Prostate gland (tissue), 2 donors: ENCODE results near the gene SETBP1. TPM values are rescaled to one million over a fixed set of nuclear protein-coding genes. Genes with fewer than 3 reads are reported as not detected.
A peak's percentile ranks its signal among the peaks of the same experiment; 100 is the strongest.

Experiments used
- DNase-seq: peaks from one replicate; pipeline ENCODE4 v3.0.0-alpha.2; 2019; ENCODE audit warnings: low spot score
- H3K27ac ChIP-seq, 2 donors: fragments of 200-600 bp; sonication (generic); 2 replicates each; pipeline ENCODE4 v1.5.1; 2017 to 2019
- H3K27me3 ChIP-seq: fragments of 200-600 bp; sonication (generic); replicated peaks from 2 replicates; pipeline ENCODE4 v1.5.1; 2019; ENCODE audit not compliant: insufficient read depth
- H3K36me3 ChIP-seq, 2 donors: fragments of 200-600 bp; sonication (generic); 1 replicate in 1 of 2; 2 replicates in 1 of 2; pipeline versions ENCODE4 v1.5.1 to v1.8.1; 2017 to 2019
- H3K4me1 ChIP-seq: fragments of 200-600 bp; sonication (generic); replicated peaks from 2 replicates; pipeline ENCODE4 v1.5.1; 2019
- H3K4me3 ChIP-seq, 2 donors: fragments of 200-600 bp; sonication (generic); 2 replicates each; pipeline ENCODE4 v1.5.1; 2017 to 2019
- H3K9me3 ChIP-seq: fragments of 200-600 bp; sonication (generic); 2 replicates; pipeline ENCODE4 v1.5.1; 2017
- POLR2A ChIP-seq: fragments of 450-650 bp; IDR thresholded peaks from one replicate; pipeline ENCODE4 v1.6.1; 2016; ENCODE audit warnings: antibody characterized with exemption, mild to moderate bottlenecking
- POLR2AphosphoS5 ChIP-seq: sonication (generic); formaldehyde crosslinking; IDR thresholded peaks from one replicate; pipeline ENCODE4 v1.6.1; 2017; ENCODE audit warnings: antibody characterized with exemption
- WGBS: methylation state at CpG from one replicate; pipeline ENCODE4 v1.1.5; 2018; 5-methylcytosine and 5-hydroxymethylcytosine counted together
- intact Hi-C: fragments of 100-400 bp; cut with DNase I; formaldehyde crosslinking; loops from one replicate; pipeline ENCODE4 v1.14.2; 2022
- total RNA-seq, 2 donors: library from RNA; depleted of rRNA; stranded (reverse); fragments of >200 nt; gene quantifications; one replicate each; pipeline ENCODE4 v1.1.0, GENCODE V29; 2016
- TF ChIP-seq, protein P1 (sequence below), 4 experiments: fragments of 200-600 bp in 2 of 4; fragments of 450-650 bp in 2 of 4; sonication (generic) in 2 of 4; IDR thresholded peaks; 1 replicate in 3 of 4; 2 replicates in 1 of 4; pipeline ENCODE4 v1.5.1; 2016 to 2019; ENCODE audit warnings: antibody characterized with exemption in 4 of 4, mild to moderate bottlenecking in 2 of 4, moderate library complexity in 2 of 4

Gene SETBP1
- total RNA-seq, 2 donors from 2014 or later: 28.4 to 45.1 TPM

GRCh38 chr18:45081566-45082181 is 401.0 kb downstream of the SETBP1 start:
- 63% methylated on average over 6 of the region's 6 CpGs for WGBS
- Histone ChIP-seq H3K9me3 (no peaks in the 10 kb centered on the region), H3K4me3 (no peak overlapping the region), H3K4me1 (no peaks in the 10 kb centered on the region), H3K27ac (no peak overlapping the region), H3K36me3 (no peaks in the 10 kb centered on the region), H3K27me3 (no peaks in the 10 kb centered on the region)
- DNase-seq: no peak
- TF ChIP-seq POLR2AphosphoS5: no peak
- TF ChIP-seq, protein P1, sequence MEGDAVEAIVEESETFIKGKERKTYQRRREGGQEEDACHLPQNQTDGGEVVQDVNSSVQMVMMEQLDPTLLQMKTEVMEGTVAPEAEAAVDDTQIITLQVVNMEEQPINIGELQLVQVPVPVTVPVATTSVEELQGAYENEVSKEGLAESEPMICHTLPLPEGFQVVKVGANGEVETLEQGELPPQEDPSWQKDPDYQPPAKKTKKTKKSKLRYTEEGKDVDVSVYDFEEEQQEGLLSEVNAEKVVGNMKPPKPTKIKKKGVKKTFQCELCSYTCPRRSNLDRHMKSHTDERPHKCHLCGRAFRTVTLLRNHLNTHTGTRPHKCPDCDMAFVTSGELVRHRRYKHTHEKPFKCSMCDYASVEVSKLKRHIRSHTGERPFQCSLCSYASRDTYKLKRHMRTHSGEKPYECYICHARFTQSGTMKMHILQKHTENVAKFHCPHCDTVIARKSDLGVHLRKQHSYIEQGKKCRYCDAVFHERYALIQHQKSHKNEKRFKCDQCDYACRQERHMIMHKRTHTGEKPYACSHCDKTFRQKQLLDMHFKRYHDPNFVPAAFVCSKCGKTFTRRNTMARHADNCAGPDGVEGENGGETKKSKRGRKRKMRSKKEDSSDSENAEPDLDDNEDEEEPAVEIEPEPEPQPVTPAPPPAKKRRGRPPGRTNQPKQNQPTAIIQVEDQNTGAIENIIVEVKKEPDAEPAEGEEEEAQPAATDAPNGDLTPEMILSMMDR (IDR thresholded peaks at IDR 0.05): no peak
- intact Hi-C loops: loop anchor here (5.0 kb wide), 2 partner anchors 64 to 246 kb away; no protein-coding TSS in a partner anchor

GRCh38 chr18:45083226-45083855 is 402.7 kb downstream of the SETBP1 start:
- no peak overlapping the region for H3K4me3 ChIP-seq
- no peaks in the 10 kb centered on the region for H3K36me3 ChIP-seq
- H3K4me1 ChIP-seq: no peaks in the 10 kb centered on the region
- no peaks in the 10 kb centered on the region for H3K27me3 ChIP-seq
- DNase-seq: no peak
- intact Hi-C loops: loop anchor here (5.0 kb wide), 2 partner anchors 66 to 244 kb away; no protein-coding TSS in a partner anchor
- H3K9me3 ChIP-seq: no peaks in the 10 kb centered on the region
- TF ChIP-seq POLR2AphosphoS5: no peak
- TF ChIP-seq, protein P1 (IDR thresholded peaks at IDR 0.05): no peak
- no peak for TF ChIP-seq POLR2A
- peak overlapping the region; percentile 48 to 68 for H3K27ac ChIP-seq
- 95% methylated on average over 8 of the region's 8 CpGs for WGBS

DNA sequence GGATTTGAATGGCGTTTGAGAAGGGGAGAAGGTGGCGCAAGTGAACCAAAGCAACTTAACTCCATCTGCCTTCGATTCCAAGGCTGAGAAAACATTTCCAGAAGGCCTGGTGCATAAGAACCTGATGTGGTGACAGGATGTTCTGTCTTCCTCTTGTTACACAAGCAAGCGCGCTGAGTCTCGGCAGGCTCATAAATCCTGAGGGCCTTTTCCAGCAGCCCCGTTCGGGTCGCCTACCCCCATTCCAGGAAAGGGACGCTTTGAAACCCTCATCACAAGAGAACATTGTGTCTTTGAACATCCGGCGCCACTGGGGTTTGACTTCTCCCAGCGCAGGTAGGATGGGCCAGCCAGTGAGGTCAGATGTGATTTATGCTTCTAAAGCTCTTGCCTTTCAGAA is 403.5 kb downstream of the SETBP1 start:
- Histone ChIP-seq H3K9me3 (no peaks in the 10 kb centered on the region), H3K27me3 (no peaks in the 10 kb centered on the region), H3K27ac (peak overlapping the region; percentile 48 to 68), H3K36me3 (no peaks in the 10 kb centered on the region), H3K4me1 (no peaks in the 10 kb centered on the region), H3K4me3 (no peak overlapping the region)
- peak; percentile 17 for DNase-seq
- 49% methylated on average over 13 of the region's 13 CpGs for WGBS
- intact Hi-C loops: loop anchor here (2.0 to 5.0 kb wide), 3 partner anchors 67 to 403 kb away; partner anchors contain the start of gene SETBP1
- TF ChIP-seq POLR2A: no peak
- peak; percentile 66 for TF ChIP-seq POLR2AphosphoS5

DNA sequence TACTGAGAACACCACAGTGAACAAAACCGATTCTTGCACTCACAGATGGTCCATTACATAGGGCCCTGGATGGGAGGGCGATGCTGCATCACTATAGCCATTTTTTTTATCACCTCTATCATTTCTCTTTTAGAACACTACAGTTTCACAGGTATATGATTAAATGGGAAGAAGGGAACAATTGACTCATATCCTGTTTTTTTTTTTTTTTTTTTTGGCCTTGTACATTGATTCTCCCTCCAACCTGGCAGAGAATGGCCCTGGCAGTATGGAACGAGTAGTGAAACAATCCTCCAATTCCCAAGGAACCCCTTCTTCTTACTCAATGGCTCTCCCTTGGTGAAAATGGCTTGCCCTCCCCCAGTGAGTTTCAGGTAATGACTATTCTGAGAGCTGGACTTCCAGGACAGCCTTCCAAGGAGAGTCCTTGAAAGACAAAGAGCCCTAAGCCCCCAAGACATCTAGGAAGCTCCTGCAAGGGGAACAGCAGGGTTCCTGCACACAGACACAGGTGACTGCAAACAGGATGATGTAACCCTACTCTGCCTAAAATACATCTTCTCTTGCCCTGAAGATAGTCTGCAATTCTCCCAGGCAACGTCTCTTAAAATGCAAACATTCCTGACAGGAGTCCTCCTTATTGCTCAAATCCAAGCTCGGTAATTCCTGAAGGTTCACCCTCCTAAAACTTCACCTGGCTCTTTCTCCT is 405.4 kb downstream of the SETBP1 start:
- H3K9me3 ChIP-seq: no peaks in the 10 kb centered on the region
- 72% methylated on average over 5 of the region's 5 CpGs for WGBS
- TF ChIP-seq, protein P1 (IDR thresholded peaks at IDR 0.05): no peak
- TF ChIP-seq POLR2A (no peak), POLR2AphosphoS5 (no peak)
- no peaks in the 10 kb centered on the region for H3K27me3 ChIP-seq
- no peak for DNase-seq
- no peak overlapping the region for H3K27ac ChIP-seq
- intact Hi-C loops: loop anchor here (2.0 kb wide), 1 partner anchor 405 kb away; the partner anchor contains the start of gene SETBP1
- H3K36me3 ChIP-seq: no peaks in the 10 kb centered on the region
- H3K4me1 ChIP-seq: no peaks in the 10 kb centered on the region
- H3K4me3 ChIP-seq: no peak overlapping the region

DNA sequence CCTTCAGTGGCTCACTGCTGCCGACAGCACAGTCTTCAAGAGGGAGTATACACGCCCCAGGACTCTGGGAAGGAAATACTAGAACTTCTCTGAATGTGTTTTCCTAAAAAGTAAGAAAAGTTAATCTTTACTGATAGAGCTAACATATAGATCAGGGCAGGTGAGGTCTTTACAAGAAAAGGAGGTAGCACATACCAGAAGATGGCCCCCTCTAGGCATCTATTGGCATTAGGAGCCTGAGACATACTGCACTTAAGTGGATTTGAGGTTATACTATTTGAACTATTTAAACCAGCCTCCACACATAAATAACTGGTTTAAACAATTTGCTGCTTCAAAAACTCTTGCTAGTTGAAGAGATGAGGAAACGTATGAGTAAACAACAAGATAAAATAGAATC is 406.1 kb downstream of the SETBP1 start:
- H3K9me3 ChIP-seq: no peaks in the 10 kb centered on the region
- no peaks in the 10 kb centered on the region for H3K27me3 ChIP-seq
- no peaks in the 10 kb centered on the region for H3K36me3 ChIP-seq
- no peak overlapping the region for H3K27ac ChIP-seq
- H3K4me1 ChIP-seq: no peaks in the 10 kb centered on the region
- H3K4me3 ChIP-seq: no peak overlapping the region
- WGBS: 88% methylated on average over 3 of the region's 3 CpGs
- no peak for TF ChIP-seq POLR2AphosphoS5
- no peak for TF ChIP-seq POLR2A
- TF ChIP-seq, protein P1 (IDR thresholded peaks at IDR 0.05): no peak
- no peak for DNase-seq
- intact Hi-C loops: no loop called here
